Mesenteric fat pad (tissue), 1 donor: ENCODE results near the gene RARRES1. TPM values are rescaled to one million over a fixed set of nuclear protein-coding genes. Genes with fewer than 3 reads are reported as not detected.

Experiments used
- DNase-seq: peaks from one replicate; pipeline ENCODE4 v3.0.0-alpha.2; 2020; ENCODE audit warnings: low spot score
- long read RNA-seq: library from polyadenylated mRNA; unstranded; transcript quantifications from one replicate; pipeline ENCODE4 v2.0.0, GENCODE V29; 2020
- total RNA-seq: library from RNA; stranded (reverse); fragmentation: NEBNext Ultra II Directional; extraction: Animal tissue kit (Norgen Biotek cat#: 25700); gene quantifications from one replicate; pipeline ENCODE4 v1.2.1, GENCODE V29; 2021
- donor health status: DM: yes; HTN: yes; CAD: no.

RARRES1 gene
- total RNA-seq, result 578 TPM
- long read RNA-seq, transcript RARRES1-204 (4 exons, 839 nt), result minor isoform, 6 of 1,509 reads
- long read RNA-seq, transcript RARRES1-201 (6 exons, 1,952 nt), result major isoform, 1,224 of 1,509 reads
- long read RNA-seq, partial matches to known transcripts, result 26 of 1,509 reads
- long read RNA-seq, other reads (novel, unspliced or antisense), result 251 of 1,509 reads

DNA sequence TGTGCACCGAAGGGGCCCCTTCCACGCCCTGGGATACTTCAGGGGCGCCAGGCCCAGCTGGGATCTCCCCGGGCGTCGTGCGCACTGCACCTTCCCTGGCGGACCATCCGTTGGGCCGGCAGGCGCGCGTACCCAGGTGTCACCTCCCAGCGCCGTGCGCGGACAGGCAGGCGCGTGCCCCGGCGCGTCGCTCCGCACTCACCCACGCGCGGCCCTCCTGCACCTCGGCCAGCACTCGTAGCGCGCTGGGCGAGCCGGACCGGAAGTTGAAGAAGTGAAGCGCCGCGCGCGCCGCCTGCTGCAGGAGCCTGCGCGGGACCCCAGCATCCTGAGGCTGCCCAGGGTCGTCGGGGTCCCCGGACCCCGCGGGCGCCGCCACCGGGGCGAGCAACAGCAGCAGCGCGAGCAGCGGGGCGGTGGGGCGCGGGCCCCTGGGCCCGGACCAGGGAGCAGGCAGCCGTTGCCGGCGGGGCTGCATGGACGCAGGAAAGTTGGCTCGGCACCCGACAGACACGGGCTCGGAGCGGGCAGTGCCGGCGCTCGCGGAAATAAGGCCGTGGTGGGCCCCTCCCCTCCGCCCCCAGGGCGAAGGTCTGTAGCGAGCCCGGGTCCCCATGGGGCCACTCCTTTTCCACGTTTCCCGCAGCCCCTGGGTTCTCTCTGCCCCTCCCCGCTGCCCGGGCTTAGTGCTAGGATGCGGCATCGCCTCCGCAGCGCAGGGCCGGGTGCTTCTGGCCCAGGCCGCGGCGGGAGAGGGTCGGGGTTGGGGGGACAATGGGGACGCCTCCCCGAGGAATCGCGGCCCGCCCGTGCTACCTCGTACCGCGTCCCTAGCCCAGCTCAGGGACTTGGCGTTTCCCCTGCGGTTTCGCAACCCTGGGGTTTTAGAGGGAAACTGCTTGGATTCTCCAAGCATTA, at the start of gene RARRES1:
Gene RARRES1 (minus strand): TSS at position 520 of the 918 bp plus-strand sequence. CDS start 42 bp downstream, at position 478.
- peak; percentile 93 for DNase-seq

- DNase-seq, result no peak
These were observed 49.6 kb upstream of the RARRES1 start for GRCh38 chr3:158781849-158782248.

- DNase-seq, result no peak
These were observed 48.9 kb upstream of the RARRES1 start for GRCh38 chr3:158781191-158781590.

- no peak for DNase-seq
These were observed 48.5 kb upstream of the RARRES1 start for GRCh38 chr3:158780766-158781165.

DNA sequence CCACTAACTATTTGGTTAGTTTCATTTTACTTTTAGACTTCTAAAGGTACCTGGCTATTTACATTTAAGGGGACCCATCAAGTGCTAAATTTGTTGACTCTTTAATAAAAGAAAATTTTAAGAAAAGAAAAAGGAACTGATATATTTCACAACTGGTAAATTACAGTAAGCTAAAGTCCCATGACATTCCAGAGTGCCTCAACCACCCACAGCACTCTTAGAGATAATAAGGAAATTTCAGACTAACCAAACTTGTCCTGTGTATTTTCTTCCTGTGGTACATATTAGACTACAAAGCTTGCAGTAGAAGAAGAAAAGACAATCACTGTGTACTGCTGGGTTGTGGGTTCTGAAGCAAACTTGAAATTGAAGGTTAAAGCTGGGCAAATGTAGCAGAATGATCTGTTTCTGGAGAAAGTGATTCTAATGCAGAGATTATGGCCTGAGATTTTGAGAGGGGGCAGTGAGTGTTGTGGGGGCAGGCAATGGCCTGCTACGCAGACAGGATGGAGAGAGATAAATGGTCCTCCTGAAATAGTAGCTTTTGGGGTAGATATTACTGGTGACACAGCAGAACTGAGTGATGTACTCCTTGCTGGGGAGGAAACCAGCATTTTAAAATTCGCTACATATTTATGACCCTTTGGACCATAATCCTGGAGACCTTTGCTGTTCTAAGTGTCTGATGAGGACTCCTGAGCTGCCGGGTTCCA, 45.1 kb upstream of the RARRES1 start:
- DNase-seq, result no peak

DNA sequence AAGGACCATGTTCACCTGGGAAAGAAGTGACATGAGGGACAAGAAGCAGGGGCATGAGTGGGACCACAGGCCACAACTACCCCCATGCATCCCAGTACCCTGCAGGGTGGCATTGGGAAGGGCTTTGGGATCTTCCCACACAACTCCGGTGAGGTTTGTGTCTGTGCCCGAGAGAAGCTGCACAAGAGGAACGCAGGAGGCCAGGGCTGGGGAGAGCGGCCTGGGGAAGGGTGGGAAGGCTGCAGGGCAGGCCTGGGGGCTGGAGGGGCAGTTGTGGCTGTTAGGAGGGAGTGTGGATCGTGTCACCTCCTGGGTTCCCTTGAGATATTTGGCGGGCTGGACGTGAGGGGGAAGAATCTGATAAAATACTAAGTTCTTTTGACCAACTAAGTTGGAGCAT, 44.3 kb upstream of the RARRES1 start:
- no peak for DNase-seq

GRCh38 chr3:158775426-158776410, 43.5 kb upstream of the RARRES1 start:
- DNase-seq, result no peak

DNA sequence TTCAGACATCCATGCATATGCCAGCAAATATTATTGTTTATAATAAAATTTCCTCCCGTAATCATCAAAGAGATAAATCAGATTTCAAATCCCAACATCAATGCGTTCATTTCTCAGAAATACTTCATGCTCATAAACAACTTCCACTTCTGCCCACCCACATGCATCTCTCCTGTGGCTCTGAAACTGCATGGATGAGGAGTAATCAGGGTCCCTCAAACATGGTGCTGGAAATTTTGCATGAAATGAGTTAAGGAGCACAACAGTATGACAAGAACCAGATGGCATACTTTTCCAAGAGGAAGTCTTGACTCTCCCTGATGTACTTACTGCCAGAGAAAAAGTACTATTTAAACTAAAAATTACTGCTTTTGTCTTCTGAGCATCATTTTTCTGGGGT, 42.7 kb upstream of the RARRES1 start:
- DNase-seq, result no peak

- DNase-seq, result no peak
These were observed 41.9 kb upstream of the RARRES1 start for GRCh38 chr3:158773845-158774830.

DNA sequence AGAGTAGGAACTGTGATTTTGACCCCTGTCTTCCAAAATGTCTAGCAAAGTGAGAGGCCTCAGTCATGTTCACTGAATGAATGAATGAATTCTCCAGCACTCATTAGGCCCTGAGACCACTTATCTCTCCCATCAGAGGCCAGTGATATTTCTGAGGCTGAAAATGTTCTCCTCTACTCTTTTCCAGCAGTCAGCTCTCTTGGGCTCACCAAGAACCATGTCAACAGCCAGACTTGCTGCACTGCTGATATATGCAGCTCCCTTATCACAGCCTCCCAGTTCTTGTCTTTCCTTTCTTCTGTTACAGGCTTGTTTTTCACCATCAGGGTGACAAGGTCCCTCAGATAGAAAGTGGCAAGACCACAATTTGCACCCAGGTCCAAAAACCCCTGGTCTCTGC, 40.9 kb upstream of the RARRES1 start:
- no peak for DNase-seq

DNA sequence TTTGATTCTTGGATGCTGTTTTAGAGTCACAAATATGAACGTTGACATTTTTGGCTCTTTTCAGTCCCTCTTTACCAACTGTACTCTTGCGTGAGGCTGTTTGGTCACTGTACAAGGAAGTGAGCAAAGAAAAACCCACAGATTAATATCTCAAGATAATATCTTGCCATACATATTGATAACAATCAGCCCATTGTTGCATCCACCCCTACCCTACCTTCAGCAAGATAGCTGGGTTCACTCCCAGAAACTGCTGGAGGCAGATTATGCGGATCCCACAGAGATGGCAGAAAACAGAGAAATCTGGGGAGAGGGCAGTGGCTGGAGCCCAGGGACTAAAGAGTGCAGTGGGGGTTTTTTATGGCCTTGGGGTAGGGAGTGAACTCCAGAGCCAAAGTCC, 39.7 kb upstream of the RARRES1 start:
- no peak for DNase-seq

GRCh38 chr3:158771577-158771976, 39.3 kb upstream of the RARRES1 start:
- DNase-seq, result no peak

DNA sequence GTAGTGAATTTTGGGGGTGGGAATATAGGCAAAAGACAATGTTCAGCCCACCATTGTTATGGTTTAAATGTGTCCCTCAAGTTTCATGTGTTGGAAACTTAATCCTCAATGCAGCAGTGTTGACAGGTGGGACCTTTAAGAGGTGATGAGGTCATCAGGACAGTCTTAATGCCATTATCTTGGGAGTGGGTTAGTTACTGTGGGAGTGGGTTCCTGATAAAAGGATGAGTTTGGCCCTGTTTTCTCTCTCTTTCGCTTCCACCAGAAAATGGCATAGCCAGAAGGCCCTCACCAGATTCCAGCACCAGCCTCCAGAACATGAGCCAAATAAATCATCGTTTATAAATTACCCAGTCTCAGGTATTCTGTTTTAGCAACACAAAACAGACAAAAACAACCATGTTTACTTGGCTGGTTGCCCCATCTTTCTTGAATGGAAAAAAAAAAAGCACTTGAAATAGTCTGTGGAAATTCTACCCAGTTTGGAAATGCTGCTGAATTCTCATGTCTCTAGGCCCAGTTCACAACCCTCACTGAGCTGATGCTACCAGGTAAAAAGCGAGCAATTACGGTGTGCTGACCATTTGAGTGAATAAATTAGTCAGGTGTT, 38.6 kb upstream of the RARRES1 start:
- no peak for DNase-seq

DNA sequence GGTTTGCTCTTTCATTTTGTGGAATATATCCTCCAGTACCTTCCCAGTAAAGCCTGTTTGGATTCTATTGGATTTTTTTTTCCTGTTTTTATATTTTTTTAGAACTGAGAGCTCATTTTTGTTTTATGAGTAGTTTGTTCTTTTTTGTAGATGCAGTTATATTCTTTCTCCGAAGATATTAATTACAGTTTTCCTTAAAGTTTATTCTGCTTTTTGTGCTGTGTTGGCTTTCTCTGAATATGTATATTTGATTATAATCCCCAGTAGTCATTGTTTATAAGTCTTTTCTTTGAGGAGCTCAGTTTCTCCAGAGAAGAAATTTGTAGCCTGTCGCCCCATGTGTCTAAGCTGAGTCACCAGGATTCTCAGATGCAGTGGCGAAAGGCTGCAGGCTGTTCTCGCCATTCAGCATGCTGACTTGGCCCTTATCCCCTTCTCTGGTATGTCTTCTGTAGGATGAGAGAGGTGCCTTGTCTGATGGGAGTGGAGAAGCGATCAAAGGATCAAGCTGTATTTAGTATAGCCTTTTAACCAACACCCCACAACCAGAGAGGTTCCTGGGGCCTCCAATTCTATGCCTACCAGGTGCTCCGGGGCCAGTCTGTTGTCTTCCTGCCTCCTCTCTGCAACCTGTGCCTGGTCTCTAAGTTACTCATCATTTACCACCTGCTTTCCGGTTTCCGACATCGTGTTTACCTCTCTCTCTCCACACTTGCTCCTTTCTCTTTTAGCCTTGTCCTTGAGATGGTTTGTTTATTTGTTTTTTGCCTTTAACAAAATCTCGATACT, 37.9 kb upstream of the RARRES1 start:
- no peak for DNase-seq

DNA sequence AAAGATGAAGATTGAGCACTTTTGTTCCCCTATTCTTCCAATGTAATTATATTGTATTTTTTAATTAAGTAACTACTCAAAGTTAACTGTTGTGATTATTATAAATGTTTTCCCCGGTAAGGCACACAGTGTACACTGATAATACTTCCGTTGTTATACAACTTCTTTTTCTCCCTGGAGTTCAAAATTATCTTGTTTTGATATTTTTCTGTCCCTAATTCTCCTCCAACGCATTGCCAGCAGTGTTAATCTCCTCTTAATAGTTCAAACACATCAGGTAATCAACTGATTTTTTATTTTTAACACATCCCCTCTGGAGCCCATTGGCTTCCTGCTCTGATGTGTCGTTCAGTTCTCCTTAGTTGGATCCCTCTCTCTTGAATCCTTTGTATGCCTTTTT, 37.3 kb upstream of the RARRES1 start:
- DNase-seq, result no peak

DNA sequence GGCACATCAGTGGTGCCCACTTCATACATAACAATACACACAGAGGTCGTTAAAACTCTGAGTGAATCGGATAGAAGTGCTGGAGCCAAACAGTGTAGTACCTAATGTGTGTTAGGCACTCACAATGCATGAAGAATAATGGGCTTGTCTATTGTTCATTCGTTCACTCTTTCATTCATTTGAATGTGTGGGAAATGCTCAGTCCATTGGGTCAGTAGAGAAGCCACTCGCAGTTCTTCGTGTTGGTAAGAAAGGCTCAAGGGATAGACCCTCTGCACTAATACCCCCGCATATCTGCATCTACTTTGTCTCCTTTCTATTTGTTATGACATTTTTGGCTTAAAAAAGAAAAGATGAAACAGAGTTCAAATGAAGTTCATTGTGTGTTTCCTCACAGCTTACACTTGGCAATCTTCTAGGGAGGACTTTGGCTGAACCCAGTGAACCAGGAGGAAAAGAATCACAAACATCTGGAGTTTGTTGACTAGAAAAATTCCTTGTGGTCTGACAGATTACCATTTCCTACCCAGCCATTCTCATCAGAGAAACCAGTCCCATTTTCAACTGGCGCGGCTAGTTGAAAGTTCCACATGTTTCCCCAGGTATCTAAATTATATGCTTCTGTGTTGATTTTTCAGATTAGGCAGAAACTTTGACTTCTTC, 36.8 kb upstream of the RARRES1 start:
- no peak for DNase-seq

DNA sequence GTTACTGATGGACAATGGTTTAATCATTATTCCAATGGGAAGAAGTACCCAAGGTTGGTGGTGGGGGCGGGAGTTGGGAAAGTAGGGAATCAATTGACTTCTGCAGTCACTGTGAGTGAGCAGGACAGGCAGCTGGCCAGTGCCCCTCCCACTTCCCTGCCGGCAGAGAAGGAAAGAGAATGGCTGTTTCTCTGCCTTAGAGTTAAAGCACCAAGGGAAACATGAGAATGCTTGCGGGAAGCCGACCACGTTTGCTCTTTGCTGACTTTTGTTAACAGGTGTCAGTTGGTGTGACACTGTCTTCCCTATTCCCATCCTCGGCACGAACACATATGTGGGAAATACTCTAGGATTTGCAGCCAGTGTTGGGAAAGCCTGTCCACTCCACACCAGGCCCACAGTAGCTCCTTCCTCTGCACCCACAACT, 36.1 kb upstream of the RARRES1 start:
- no peak for DNase-seq

GRCh38 chr3:158766364-158766763, 34.1 kb upstream of the RARRES1 start:
- DNase-seq, result no peak
